ENCODE data around the gene BCAS3.

BCAS3 gene

GRCh38 chr17:61065263-61065773, 387.7 kb downstream of the BCAS3 start:
- peak; percentile 56 for DNase-seq (ENCODE audit: low read depth)

GRCh38 chr17:61066062-61066461, 388.4 kb downstream of the BCAS3 start:
- no peak for DNase-seq (ENCODE audit: low read depth)

GRCh38 chr17:61070649-61071048, 393.0 kb downstream of the BCAS3 start:
- no peak for DNase-seq (ENCODE audit: low read depth)

- DNase-seq (ENCODE audit: low read depth) = no peak
These were observed 395.0 kb downstream of the BCAS3 start for GRCh38 chr17:61072648-61073047.

GRCh38 chr17:61073131-61073530, 395.5 kb downstream of the BCAS3 start:
- DNase-seq (ENCODE audit: low read depth) = no peak

- DNase-seq (ENCODE audit: low read depth) = no peak
These were observed 396.3 kb downstream of the BCAS3 start for GRCh38 chr17:61073799-61074513.

GRCh38 chr17:61075988-61076387, 398.3 kb downstream of the BCAS3 start:
- DNase-seq (ENCODE audit: low read depth) = no peak

GRCh38 chr17:61076621-61077031, 399.0 kb downstream of the BCAS3 start:
- no peak for DNase-seq (ENCODE audit: low read depth)

- no peak for DNase-seq (ENCODE audit: low read depth)
These were observed 404.3 kb downstream of the BCAS3 start for GRCh38 chr17:61081959-61082358.

GRCh38 chr17:61084260-61084659, 406.6 kb downstream of the BCAS3 start:
- DNase-seq (ENCODE audit: low read depth) = no peak

- DNase-seq (ENCODE audit: low read depth) = no peak
These were observed 409.4 kb downstream of the BCAS3 start for GRCh38 chr17:61087024-61087423.

- DNase-seq (ENCODE audit: low read depth) = no peak
These were observed 410.9 kb downstream of the BCAS3 start for GRCh38 chr17:61088556-61088955.

GRCh38 chr17:61091096-61091495, 413.4 kb downstream of the BCAS3 start:
- no peak for DNase-seq (ENCODE audit: low read depth)

GRCh38 chr17:61097781-61098180, 420.1 kb downstream of the BCAS3 start:
- no peak for DNase-seq (ENCODE audit: low read depth)

- DNase-seq (ENCODE audit: low read depth) = no peak
These were observed 428.7 kb downstream of the BCAS3 start for GRCh38 chr17:61106354-61106753.

- no peak for DNase-seq (ENCODE audit: low read depth)
These were observed 438.9 kb downstream of the BCAS3 start for GRCh38 chr17:61116577-61116976.

GRCh38 chr17:61117983-61118382, 440.3 kb downstream of the BCAS3 start:
- DNase-seq (ENCODE audit: low read depth) = no peak

- DNase-seq (ENCODE audit: low read depth) = no peak
These were observed 441.2 kb downstream of the BCAS3 start for GRCh38 chr17:61118871-61119270.

- no peak for DNase-seq (ENCODE audit: low read depth)
These were observed 444.8 kb downstream of the BCAS3 start for GRCh38 chr17:61122326-61122913.

GRCh38 chr17:61124562-61124961, 446.9 kb downstream of the BCAS3 start:
- DNase-seq (ENCODE audit: low read depth) = no peak

GRCh38 chr17:61126473-61127249, 449.0 kb downstream of the BCAS3 start:
- no peak for DNase-seq (ENCODE audit: low read depth)

GRCh38 chr17:61127960-61128359, 450.3 kb downstream of the BCAS3 start:
- no peak for DNase-seq (ENCODE audit: low read depth)

- DNase-seq (ENCODE audit: low read depth) = peak; percentile 31
These were observed 451.0 kb downstream of the BCAS3 start for GRCh38 chr17:61128661-61129115.
